Endothelial cell (in vitro differentiated cells): ENCODE data around the gene CYP4B1. TPM values are rescaled to one million over a fixed set of nuclear protein-coding genes. Genes with fewer than 3 reads are reported as not detected.

Source experiments
- DNase-seq: peaks from one replicate; pipeline ENCODE4 v3.0.0; 2021; ENCODE audit warnings: low spot score
- H3K27ac Mint-ChIP-seq: one replicate; pipeline ENCODE4 v1.8.0; 2021; ENCODE audit warnings: mixed read lengths, inconsistent platforms; ENCODE audit not compliant: unreplicated experiment
- H3K27me3 Mint-ChIP-seq: one replicate; pipeline ENCODE4 v1.8.0; 2021; ENCODE audit warnings: mild to moderate bottlenecking, moderate library complexity, mixed read lengths, inconsistent platforms; ENCODE audit not compliant: unreplicated experiment
- H3K36me3 Mint-ChIP-seq: one replicate; pipeline ENCODE4 v1.8.0; 2021; ENCODE audit warnings: mild to moderate bottlenecking, low read depth, mixed read lengths, inconsistent platforms; ENCODE audit not compliant: unreplicated experiment
- H3K4me1 Mint-ChIP-seq: one replicate; pipeline ENCODE4 v1.8.0; 2021; ENCODE audit warnings: mild to moderate bottlenecking, mixed read lengths, inconsistent platforms; ENCODE audit not compliant: unreplicated experiment
- H3K4me3 Mint-ChIP-seq: one replicate; pipeline ENCODE4 v1.8.0; 2021; ENCODE audit warnings: mild to moderate bottlenecking, mixed read lengths, inconsistent platforms; ENCODE audit not compliant: unreplicated experiment
- H3K9me3 Mint-ChIP-seq: one replicate; pipeline ENCODE4 v1.8.0; 2021; ENCODE audit warnings: mixed read lengths, inconsistent platforms; ENCODE audit not compliant: unreplicated experiment
- CTCF ChIP-seq: fragments of 200-600 bp; sonication (generic); IDR thresholded peaks from one replicate; pipeline ENCODE4 v1.5.0; 2021; ENCODE audit warnings: antibody characterized with exemption; ENCODE audit not compliant: unreplicated experiment
- total RNA-seq: library from RNA; stranded (reverse); fragmentation: NEBNext Ultra II Directional; extraction: Animal tissue kit (Norgen Biotek cat#: 25700); gene quantifications from one replicate; pipeline ENCODE4 v1.2.1, GENCODE V29; 2021; ENCODE audit not compliant: unreplicated experiment

CYP4B1 gene
- total RNA-seq, 1 donor from 2014 or later = not detected

- H3K36me3 Mint-ChIP-seq = no peaks in the 10 kb centered on the region
- no peak for TF ChIP-seq CTCF
- H3K4me1 Mint-ChIP-seq = peaks cover 6% of the 10 kb centered on the region
- no peak overlapping the region for H3K27ac Mint-ChIP-seq
- no peak overlapping the region for H3K4me3 Mint-ChIP-seq
- H3K9me3 Mint-ChIP-seq = no peaks in the 10 kb centered on the region
- H3K27me3 Mint-ChIP-seq = peaks cover 5% of the 10 kb centered on the region
- DNase-seq = no peak
Observed at GRCh38 chr1:46755121-46755520, 43.7 kb upstream of the CYP4B1 start.

- Mint-ChIP-seq H3K36me3 (no peaks in the 10 kb centered on the region), H3K9me3 (no peaks in the 10 kb centered on the region), H3K27me3 (peaks cover 7% of the 10 kb centered on the region), H3K27ac (no peak overlapping the region), H3K4me3 (no peak overlapping the region), H3K4me1 (peaks cover 6% of the 10 kb centered on the region)
- DNase-seq = no peak
- no peak for TF ChIP-seq CTCF
Observed at GRCh38 chr1:46757247-46757955, 41.4 kb upstream of the CYP4B1 start.

GRCh38 chr1:46757956-46758528, 40.8 kb upstream of the CYP4B1 start:
- Mint-ChIP-seq H3K27me3 (peaks cover 7% of the 10 kb centered on the region), H3K9me3 (no peaks in the 10 kb centered on the region), H3K27ac (no peak overlapping the region), H3K4me3 (no peak overlapping the region), H3K4me1 (peaks cover 6% of the 10 kb centered on the region), H3K36me3 (no peaks in the 10 kb centered on the region)
- no peak for TF ChIP-seq CTCF
- DNase-seq = no peak

- no peaks in the 10 kb centered on the region for H3K9me3 Mint-ChIP-seq
- no peak overlapping the region for H3K4me3 Mint-ChIP-seq
- H3K27ac Mint-ChIP-seq = no peak overlapping the region
- no peak for DNase-seq
- H3K27me3 Mint-ChIP-seq = peaks cover 7% of the 10 kb centered on the region
- peaks cover 3% of the 10 kb centered on the region for H3K36me3 Mint-ChIP-seq
- TF ChIP-seq CTCF = no peak
- no peaks in the 10 kb centered on the region for H3K4me1 Mint-ChIP-seq
Observed at GRCh38 chr1:46760558-46761166, 38.2 kb upstream of the CYP4B1 start.

GRCh38 chr1:46761740-46762139, 37.1 kb upstream of the CYP4B1 start:
- Mint-ChIP-seq H3K4me1 (no peaks in the 10 kb centered on the region), H3K36me3 (peaks cover 3% of the 10 kb centered on the region), H3K27me3 (peaks cover 7% of the 10 kb centered on the region), H3K27ac (no peak overlapping the region), H3K9me3 (no peaks in the 10 kb centered on the region), H3K4me3 (no peak overlapping the region)
- DNase-seq = no peak
- TF ChIP-seq CTCF = no peak
